Left lung (tissue), 14 donors: ENCODE results near the gene IFT20. TPM values are rescaled to one million over a fixed set of nuclear protein-coding genes. Genes with fewer than 3 reads are reported as not detected.

Experiments
- ATAC-seq: fragments of 200-7000 bp; cut with Tn5 transposase; one replicate; pipeline ENCODE4 v1.9.1; 2020; ENCODE audit warnings: moderate library complexity
- DNase-seq, 4 donors: peaks; one replicate each; pipeline ENCODE4 v3.0.0-alpha.2; 2013 to 2020
- H3K27ac ChIP-seq, 2 donors: fragments of 200-600 bp; sonication (generic) in 1 of 2; one replicate each; pipeline versions ENCODE4 v1.5.0 to v1.8.0; 2020 to 2021
- H3K27me3 ChIP-seq, 2 donors: fragments of 200-600 bp; sonication (generic) in 1 of 2; one replicate each; pipeline versions ENCODE4 v1.5.0 to v1.8.0; 2020 to 2021
- H3K36me3 ChIP-seq, 2 donors: fragments of 200-600 bp; sonication (generic) in 1 of 2; one replicate each; pipeline versions ENCODE4 v1.5.0 to v1.8.0; 2020 to 2021
- H3K4me1 ChIP-seq, 2 donors: fragments of 200-600 bp; one replicate each; pipeline ENCODE4 v1.8.0; 2021
- H3K4me3 ChIP-seq, 2 donors: fragments of 200-600 bp; sonication (generic) in 1 of 2; one replicate each; pipeline versions ENCODE4 v1.5.0 to v1.8.0; 2020 to 2021; ENCODE audit warnings: mild to moderate bottlenecking in 1 of 2
- H3K9me3 ChIP-seq, 2 donors: fragments of 200-600 bp; sonication (generic) in 1 of 2; one replicate each; pipeline versions ENCODE4 v1.5.0 to v1.8.0; 2020 to 2021
- intact Hi-C, 2 donors: fragments of 100-400 bp; cut with DNase I; formaldehyde crosslinking; loops; one replicate each; pipeline versions ENCODE4 v1.11.2 to v1.14.2; 2022
- long read RNA-seq, 12 donors: library from polyadenylated mRNA in 2 of 12; unstranded in 2 of 12; transcript quantifications; one replicate each; pipeline ENCODE4 v2.0.0 and lab custom pipeline, GENCODE V29; 2019 to 2026
- polyA plus RNA-seq, 6 donors: library from polyadenylated mRNA; unstranded; fragments of 120-200 nt; gene quantifications; one replicate each; pipeline ENCODE4 v1.2.1, GENCODE V29; 2013; ENCODE audit not compliant: insufficient read length in 6 of 6
- total RNA-seq, 2 donors: library from RNA; stranded (reverse); fragmentation: NEBNext Ultra II Directional; extraction: Animal tissue kit (Norgen Biotek cat#: 25700); gene quantifications; one replicate each; pipeline ENCODE4 v1.2.1, GENCODE V29; 2021
- TF ChIP-seq, protein P1 (sequence below), 2 donors: fragments of 200-600 bp; sonication (generic) in 1 of 2; IDR thresholded peaks; one replicate each; pipeline versions ENCODE4 v1.5.0 to v1.8.0; 2021; ENCODE audit warnings: antibody characterized with exemption in 2 of 2
- donor health status: DM: no; HTN: yes; CAD: no.
- donor health status: DM: no; HTN: no; CAD: no.

Gene IFT20, protein sequence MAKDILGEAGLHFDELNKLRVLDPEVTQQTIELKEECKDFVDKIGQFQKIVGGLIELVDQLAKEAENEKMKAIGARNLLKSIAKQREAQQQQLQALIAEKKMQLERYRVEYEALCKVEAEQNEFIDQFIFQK
- total RNA-seq = 10 to 100 TPM; 27.6 to 42.2 TPM
- 10 to 100 TPM; 51.0 to 60.4 (median 56.8) TPM for polyA plus RNA-seq
- long read RNA-seq, donor 1, transcript IFT20-203 (5 exons, 825 nt) = major isoform, 17 of 42 reads
- long read RNA-seq, donor 1, transcript IFT20-213 (1 exons, 1,485 nt) = minor isoform, 14 of 42 reads
- long read RNA-seq, donor 1, transcript IFT20-214 (6 exons, 1,071 nt) = minor isoform, 6 of 42 reads
- long read RNA-seq, donor 1, partial matches to known transcripts = 0 of 42 reads
- long read RNA-seq, donor 1, other reads (novel, unspliced or antisense) = 0 of 42 reads
- long read RNA-seq, donor 2, transcript IFT20-203 (5 exons, 825 nt) = minor isoform, 16 of 50 reads
- long read RNA-seq, donor 2, transcript IFT20-213 (1 exons, 1,485 nt) = major isoform, 23 of 50 reads
- long read RNA-seq, donor 2, transcript IFT20-214 (6 exons, 1,071 nt) = minor isoform, 5 of 50 reads
- long read RNA-seq, donor 2, partial matches to known transcripts = 0 of 50 reads
- long read RNA-seq, donor 2, other reads (novel, unspliced or antisense) = 0 of 50 reads
- long read RNA-seq, donor 3, transcript IFT20-213 (1 exons, 1,485 nt) = minor isoform, 11 of 32 reads
- long read RNA-seq, donor 3, transcript IFT20-203 (5 exons, 825 nt) = major isoform, 12 of 32 reads
- long read RNA-seq, donor 3, partial matches to known transcripts = 0 of 32 reads
- long read RNA-seq, donor 3, other reads (novel, unspliced or antisense) = 0 of 32 reads
- long read RNA-seq, donor 4, transcript IFT20-214 (6 exons, 1,071 nt) = minor isoform, 9 of 45 reads
- long read RNA-seq, donor 4, transcript IFT20-203 (5 exons, 825 nt) = major isoform, 26 of 45 reads
- long read RNA-seq, donor 4, partial matches to known transcripts = 7 of 45 reads
- long read RNA-seq, donor 4, other reads (novel, unspliced or antisense) = 0 of 45 reads
- long read RNA-seq, donor 5, transcript IFT20-214 (6 exons, 1,071 nt) = minor isoform, 10 of 78 reads
- long read RNA-seq, donor 5, transcript IFT20-203 (5 exons, 825 nt) = major isoform, 21 of 78 reads
- long read RNA-seq, donor 5, transcript IFT20-213 (1 exons, 1,485 nt) = minor isoform, 15 of 78 reads
- long read RNA-seq, donor 5, partial matches to known transcripts = 26 of 78 reads
- long read RNA-seq, donor 5, other reads (novel, unspliced or antisense) = 0 of 78 reads
- long read RNA-seq, donor 6, transcript IFT20-213 (1 exons, 1,485 nt) = major isoform, 17 of 46 reads
- long read RNA-seq, donor 6, transcript IFT20-203 (5 exons, 825 nt) = minor isoform, 10 of 46 reads
- long read RNA-seq, donor 6, transcript IFT20-214 (6 exons, 1,071 nt) = minor isoform, 8 of 46 reads
- long read RNA-seq, donor 6, partial matches to known transcripts = 0 of 46 reads
- long read RNA-seq, donor 6, other reads (novel, unspliced or antisense) = 6 of 46 reads
- long read RNA-seq, donor 7, transcript IFT20-213 (1 exons, 1,485 nt) = major isoform, 24 of 42 reads
- long read RNA-seq, donor 7, transcript IFT20-203 (5 exons, 825 nt) = minor isoform, 10 of 42 reads
- long read RNA-seq, donor 7, partial matches to known transcripts = 0 of 42 reads
- long read RNA-seq, donor 7, other reads (novel, unspliced or antisense) = 0 of 42 reads
- long read RNA-seq, donor 8, transcript IFT20-213 (1 exons, 1,485 nt) = major isoform, 15 of 38 reads
- long read RNA-seq, donor 8, transcript IFT20-203 (5 exons, 825 nt) = minor isoform, 14 of 38 reads
- long read RNA-seq, donor 8, partial matches to known transcripts = 0 of 38 reads
- long read RNA-seq, donor 8, other reads (novel, unspliced or antisense) = 0 of 38 reads
- long read RNA-seq, donor 9, partial matches to known transcripts = 0 of 1 reads
- long read RNA-seq, donor 9, other reads (novel, unspliced or antisense) = 0 of 1 reads
- long read RNA-seq, donor 10, transcript IFT20-214 (6 exons, 1,071 nt) = major isoform, 14 of 31 reads
- long read RNA-seq, donor 10, transcript IFT20-203 (5 exons, 825 nt) = minor isoform, 12 of 31 reads
- long read RNA-seq, donor 10, partial matches to known transcripts = 0 of 31 reads
- long read RNA-seq, donor 10, other reads (novel, unspliced or antisense) = 2 of 31 reads
- long read RNA-seq, donor 11 = 0 reads
- long read RNA-seq, donor 12, transcript IFT20-213 (1 exons, 1,485 nt) = major isoform, 24 of 123 reads
- long read RNA-seq, donor 12, partial matches to known transcripts = 90 of 123 reads
- long read RNA-seq, donor 12, other reads (novel, unspliced or antisense) = 0 of 123 reads

GRCh38 chr17:28335201-28335958 lies at the start of gene IFT20, which contains the start of gene TNFAIP1:
TSS of gene IFT20 (minus strand) at chr17:28335472. CDS start at chr17:28331985, 3,487 bp downstream.
TSS of gene TNFAIP1 (plus strand) at chr17:28335761. CDS start at chr17:28339522, 3,761 bp downstream.
- ATAC-seq (peak; percentile 97), DNase-seq (peak; percentile 98 to 100 (median 100))
- intact Hi-C loops = no loop called here
- Histone ChIP-seq H3K4me1 (peaks cover 24 to 63% of the 10 kb centered on the region in 2 donors), H3K27me3 (no peaks in the 10 kb centered on the region), H3K4me3 (peak within 1 kb of the TSS; percentile 89 to 97), H3K27ac (peak within 1 kb of the TSS; percentile 97), H3K9me3 (no peaks in the 10 kb centered on the region), H3K36me3 (peaks cover 0 to 30% of the 10 kb centered on the region in 2 donors)
- TF ChIP-seq, protein P1, sequence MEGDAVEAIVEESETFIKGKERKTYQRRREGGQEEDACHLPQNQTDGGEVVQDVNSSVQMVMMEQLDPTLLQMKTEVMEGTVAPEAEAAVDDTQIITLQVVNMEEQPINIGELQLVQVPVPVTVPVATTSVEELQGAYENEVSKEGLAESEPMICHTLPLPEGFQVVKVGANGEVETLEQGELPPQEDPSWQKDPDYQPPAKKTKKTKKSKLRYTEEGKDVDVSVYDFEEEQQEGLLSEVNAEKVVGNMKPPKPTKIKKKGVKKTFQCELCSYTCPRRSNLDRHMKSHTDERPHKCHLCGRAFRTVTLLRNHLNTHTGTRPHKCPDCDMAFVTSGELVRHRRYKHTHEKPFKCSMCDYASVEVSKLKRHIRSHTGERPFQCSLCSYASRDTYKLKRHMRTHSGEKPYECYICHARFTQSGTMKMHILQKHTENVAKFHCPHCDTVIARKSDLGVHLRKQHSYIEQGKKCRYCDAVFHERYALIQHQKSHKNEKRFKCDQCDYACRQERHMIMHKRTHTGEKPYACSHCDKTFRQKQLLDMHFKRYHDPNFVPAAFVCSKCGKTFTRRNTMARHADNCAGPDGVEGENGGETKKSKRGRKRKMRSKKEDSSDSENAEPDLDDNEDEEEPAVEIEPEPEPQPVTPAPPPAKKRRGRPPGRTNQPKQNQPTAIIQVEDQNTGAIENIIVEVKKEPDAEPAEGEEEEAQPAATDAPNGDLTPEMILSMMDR (IDR thresholded peaks at IDR 0.05) = no peak

DNA sequence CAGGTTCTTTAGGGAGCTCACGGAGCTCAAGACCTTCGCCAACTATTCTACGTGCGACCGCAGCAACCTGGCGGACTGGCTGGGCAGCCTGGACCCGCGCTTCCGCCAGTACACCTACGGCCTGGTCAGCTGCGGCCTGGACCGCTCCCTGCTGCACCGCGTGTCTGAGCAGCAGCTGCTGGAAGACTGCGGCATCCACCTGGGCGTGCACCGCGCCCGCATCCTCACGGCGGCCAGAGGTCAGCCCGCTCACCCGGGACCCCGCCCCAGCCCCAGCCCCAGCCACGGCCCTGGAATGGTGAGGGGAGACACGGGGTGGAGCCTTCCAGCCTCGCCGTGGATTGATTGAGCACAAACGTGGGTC lies 49.7 kb upstream of the IFT20 start:
- TF ChIP-seq, protein P1 (IDR thresholded peaks at IDR 0.05) = no peak
- peaks cover 0 to 38% of the 10 kb centered on the region in 2 donors for H3K4me1 ChIP-seq
- peak; percentile 62 for ATAC-seq
- H3K27ac ChIP-seq = peak overlapping the region in 1 of 2 donors; percentile 63
- peak overlapping the region; percentile 34 to 61 for H3K4me3 ChIP-seq
- H3K27me3 ChIP-seq = peaks cover 0 to 34% of the 10 kb centered on the region in 2 donors
- intact Hi-C loops = no loop called here
- DNase-seq = peak in 1 of 4 donors; percentile 84
- no peaks in the 10 kb centered on the region for H3K9me3 ChIP-seq
- H3K36me3 ChIP-seq = peaks cover 0 to 23% of the 10 kb centered on the region in 2 donors

- DNase-seq (peak in 2 of 4 donors; percentile 83 to 90), ATAC-seq (peak; percentile 87)
- Histone ChIP-seq H3K27me3 (peaks cover 0 to 34% of the 10 kb centered on the region in 2 donors), H3K9me3 (no peaks in the 10 kb centered on the region), H3K27ac (peak overlapping the region; percentile 48 to 63), H3K4me1 (peaks cover 0 to 38% of the 10 kb centered on the region in 2 donors), H3K36me3 (peaks cover 0 to 17% of the 10 kb centered on the region in 2 donors), H3K4me3 (peak overlapping the region; percentile 34 to 61)
- TF ChIP-seq, protein P1 (IDR thresholded peaks at IDR 0.05) = no peak
- intact Hi-C loops = no loop called here
Measured at GRCh38 chr17:28384281-28385036, 49.2 kb upstream of the IFT20 start.
